22Rv1 (cell line): Measurements from ENCODE around the gene TMEM182.

Source experiments
- CTCF ChIP-seq: fragments of 450-650 bp; IDR thresholded peaks from 2 replicates; pipeline ENCODE4 v1.5.1; 2017; ENCODE audit warnings: mild to moderate bottlenecking
- ZFX ChIP-seq: fragments of 450-650 bp; IDR thresholded peaks from 2 replicates; pipeline ENCODE4 v1.6.1; 2017; ENCODE audit warnings: antibody characterized with exemption, borderline replicate concordance

- TF ChIP-seq CTCF (no peak), ZFX (no peak)
Observed at GRCh38 chr2:102773149-102773705, 11.4 kb downstream of the TMEM182 start.
